Skin epidermis (tissue), 12 donors: ENCODE measurements around the gene INTS1.

Experiments used
- H3K27ac ChIP-seq, 21 experiments: fragments of 200-600 bp; sonication (generic) in 11 of 21; one replicate each; pipeline ENCODE4 v1.5.0; 2020; ENCODE audit warnings: mild to moderate bottlenecking in 3 of 21, inconsistent platforms in 2 of 21, moderate library complexity in 2 of 21
- H3K4me3 ChIP-seq, 7 experiments: fragments of 200-600 bp; sonication (generic) in 2 of 7; one replicate each; pipeline ENCODE4 v1.5.0; 2020; ENCODE audit warnings: inconsistent platforms in 2 of 7, mild to moderate bottlenecking in 2 of 7, moderate library complexity in 1 of 7

INTS1 gene

DNA sequence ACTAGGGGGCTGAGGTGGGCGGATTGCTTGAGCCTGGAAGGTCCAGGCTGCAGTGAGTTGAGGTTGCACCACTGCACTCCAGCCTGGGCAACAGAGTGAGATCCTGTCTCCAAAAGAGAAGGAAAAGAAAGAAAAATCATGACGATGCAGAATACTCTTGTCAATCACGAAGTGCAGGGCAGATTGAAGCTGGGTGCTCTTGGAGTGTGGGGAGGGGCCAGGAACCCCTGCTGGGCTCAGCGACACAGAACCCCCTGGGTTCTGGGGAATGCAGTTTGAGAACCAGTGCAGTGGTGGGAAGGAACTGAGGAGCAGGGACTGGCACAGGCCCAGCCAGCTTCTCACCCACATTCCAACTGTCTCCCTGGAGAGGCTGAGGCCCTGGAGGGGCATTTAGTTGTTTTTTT is 10.8 kb upstream of the INTS1 start:
- no peak overlapping the region for H3K4me3 ChIP-seq

DNA sequence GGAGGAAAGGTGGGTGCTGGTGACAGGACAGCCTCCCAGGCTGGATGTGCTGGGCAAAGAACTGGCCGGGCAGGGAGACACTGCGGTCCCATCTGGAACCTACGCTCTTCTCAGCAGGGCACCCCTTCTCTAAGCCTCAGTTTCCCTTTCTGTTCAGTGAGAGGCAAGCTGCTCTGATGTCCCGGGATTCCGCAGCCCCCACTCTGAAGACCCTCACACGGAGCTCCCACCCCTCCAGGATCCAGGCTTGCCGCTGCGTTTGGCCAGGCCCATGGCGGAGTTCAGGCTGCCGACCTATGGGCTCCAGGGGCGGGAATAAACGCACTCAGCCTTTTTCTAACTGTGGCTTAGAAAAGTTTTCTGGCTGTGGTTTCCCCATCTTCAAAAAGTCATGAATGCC is 10.2 kb upstream of the INTS1 start:
- Histone ChIP-seq H3K27ac (peak overlapping the region in 2 of 21 experiments; percentile 73 to 74), H3K4me3 (no peak overlapping the region)

More for the DNA sequence above, 10.8 kb upstream of the INTS1 start:
- H3K27ac ChIP-seq = no peak overlapping the region

DNA sequence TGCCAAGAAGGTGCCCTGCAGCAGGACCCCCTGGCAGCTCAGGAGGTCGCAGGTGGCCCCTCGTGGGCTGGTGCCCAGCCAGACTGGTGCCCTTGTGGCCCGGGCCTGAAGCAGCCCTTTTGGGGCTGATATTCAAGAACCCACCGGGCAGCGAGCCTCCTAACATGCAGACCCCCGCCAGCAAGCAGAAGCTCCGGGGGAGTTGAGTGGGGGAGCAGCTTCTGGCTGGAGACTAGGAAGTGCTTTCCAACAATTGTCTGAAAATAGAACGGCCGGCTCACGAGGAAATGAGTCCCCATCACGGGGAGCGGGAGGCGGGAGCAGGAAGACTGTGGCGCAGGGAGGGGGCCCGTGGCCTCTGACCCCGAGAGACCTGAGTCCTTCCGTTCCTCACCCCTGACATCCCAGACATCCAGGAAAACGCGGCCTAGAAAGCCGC is 9.5 kb upstream of the INTS1 start:
- Histone ChIP-seq H3K4me3 (peak overlapping the region in 2 of 7 experiments; percentile 2), H3K27ac (peak overlapping the region in 20 of 21 experiments; percentile 35 to 86 (median 72))

DNA sequence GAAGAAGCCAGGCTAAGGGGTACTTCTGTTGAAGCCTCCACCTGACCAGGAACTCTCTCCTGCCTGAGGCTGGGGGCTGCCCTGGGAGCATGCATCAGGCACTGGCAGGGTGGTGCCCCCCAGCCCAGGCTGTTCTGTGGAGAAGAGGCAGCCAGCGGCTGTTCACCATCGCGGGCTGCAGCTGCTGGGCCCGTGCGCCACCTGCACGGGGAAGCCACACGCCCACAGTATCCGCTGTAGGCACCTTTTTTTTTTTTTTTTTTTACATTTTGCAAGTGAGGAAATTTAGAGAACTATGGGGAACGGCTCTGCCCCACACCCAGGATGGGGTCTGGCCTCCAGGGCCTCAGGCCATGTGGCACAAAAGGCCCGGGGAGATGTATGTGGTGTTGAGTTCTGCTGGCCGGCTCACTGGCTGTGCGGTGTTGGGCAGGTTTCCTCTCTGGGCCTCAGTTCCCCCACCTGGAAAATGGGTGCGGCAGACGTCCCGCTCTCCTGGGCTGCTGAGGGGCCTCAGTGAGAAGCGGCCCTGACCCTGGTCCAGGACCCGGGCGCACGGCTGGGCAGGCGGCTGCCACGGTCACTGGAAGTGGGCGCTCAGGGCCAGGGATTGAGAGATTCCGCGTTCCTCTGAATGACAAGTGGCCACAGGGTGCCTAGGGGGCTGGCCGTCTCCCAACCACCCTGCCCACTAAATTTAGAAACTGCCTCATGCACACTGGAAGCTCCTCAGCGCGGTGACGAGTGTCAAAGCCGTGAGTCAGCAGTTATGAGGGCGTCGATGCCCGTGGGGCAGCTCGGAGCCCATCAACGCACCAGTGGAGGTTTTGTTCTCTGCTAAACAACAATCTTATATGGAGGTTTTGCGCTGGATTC is 8.8 kb upstream of the INTS1 start:
- Histone ChIP-seq H3K4me3 (peak overlapping the region in 2 of 7 experiments; percentile 2), H3K27ac (peak overlapping the region; percentile 21 to 86 (median 72))

DNA sequence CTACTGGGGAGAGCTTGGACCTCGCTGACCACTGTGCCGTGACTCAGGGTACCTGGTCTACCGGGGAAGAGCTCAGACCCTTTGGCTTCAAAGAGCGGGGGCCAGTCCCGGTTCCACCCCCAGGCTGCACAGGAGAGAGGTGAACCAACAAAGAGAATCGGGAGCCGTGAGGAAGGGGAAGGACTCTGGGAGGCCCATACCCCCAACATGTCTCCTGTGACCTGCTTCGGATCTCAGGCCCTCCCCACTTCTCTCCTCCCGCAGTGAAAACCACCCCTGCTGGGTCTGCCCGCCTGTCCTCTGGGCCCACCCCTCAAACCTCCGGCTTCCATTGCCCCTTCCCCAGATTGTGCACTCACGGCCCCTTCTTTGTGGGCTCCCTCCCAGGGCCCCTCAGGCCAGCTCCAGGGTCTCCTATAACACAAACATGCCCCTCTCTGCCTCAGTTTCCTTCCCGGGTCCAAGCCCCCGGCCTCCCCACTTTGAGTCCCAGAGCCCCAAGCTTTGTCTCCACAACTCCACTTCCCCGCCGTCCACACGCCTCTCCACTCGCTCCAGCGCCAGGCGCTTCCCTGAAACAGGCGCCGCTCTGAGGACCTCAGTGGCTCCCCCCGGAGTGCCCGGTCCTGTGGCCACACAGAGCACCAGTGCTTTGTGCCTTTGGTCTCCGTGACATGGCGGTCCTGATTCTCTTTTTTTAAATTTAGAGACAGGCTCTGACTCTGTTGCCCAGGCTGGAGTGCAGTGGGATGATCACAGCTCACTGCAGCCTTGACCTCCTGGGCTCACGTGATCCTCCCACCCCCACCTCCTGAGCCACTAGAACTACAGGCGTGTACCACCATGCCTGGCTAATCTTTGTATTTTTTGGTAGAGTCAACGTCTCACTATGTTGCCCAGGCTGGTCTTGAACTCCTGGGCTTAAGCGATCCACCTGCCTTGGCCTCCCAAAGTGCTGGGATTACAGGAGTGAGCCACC is 7.5 kb upstream of the INTS1 start:
- Histone ChIP-seq H3K27ac (peak overlapping the region in 5 of 21 experiments; percentile 5 to 81 (median 69)), H3K4me3 (no peak overlapping the region)

DNA sequence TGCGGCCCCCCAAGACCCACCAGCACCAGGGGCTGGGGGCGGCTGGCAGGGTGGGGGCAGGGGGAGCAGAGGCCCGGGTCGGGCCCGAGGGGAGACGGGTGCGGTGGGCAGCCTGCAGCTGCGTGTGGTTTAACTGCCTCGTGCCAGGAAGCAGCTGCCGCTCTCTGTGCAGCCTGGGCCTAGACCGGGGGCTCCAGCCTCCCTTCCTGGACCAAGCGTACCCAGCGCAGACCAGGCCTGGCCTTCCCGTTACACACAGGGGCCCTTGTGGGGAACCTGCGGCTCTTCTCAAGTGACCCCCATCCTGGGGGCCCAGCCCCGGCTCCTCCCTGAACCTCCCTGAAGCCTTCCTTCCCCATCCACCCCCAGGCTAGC is 6.6 kb upstream of the INTS1 start:
- H3K4me3 ChIP-seq = no peak overlapping the region
- H3K27ac ChIP-seq = no peak overlapping the region

DNA sequence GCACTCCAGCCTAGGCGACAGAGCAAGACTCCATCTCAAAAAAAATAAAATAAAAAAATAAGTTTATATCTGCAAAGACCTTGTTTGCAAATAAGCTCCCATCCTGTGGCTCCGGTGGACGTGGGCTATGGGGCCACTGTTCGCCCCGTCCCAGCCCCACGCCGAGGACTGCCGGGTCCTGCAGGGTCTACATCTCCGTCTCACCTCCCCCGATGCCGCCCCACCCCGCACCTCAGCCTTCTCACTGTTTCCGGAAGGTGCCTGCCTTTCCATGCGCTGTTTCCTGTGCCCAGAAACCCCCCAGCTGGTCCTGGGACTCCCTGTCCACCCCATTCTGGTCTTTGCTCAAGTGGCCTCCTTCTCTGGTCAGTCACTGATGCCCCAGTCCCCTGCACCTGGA is 5.0 kb upstream of the INTS1 start:
- Histone ChIP-seq H3K4me3 (no peak overlapping the region), H3K27ac (no peak overlapping the region)

DNA sequence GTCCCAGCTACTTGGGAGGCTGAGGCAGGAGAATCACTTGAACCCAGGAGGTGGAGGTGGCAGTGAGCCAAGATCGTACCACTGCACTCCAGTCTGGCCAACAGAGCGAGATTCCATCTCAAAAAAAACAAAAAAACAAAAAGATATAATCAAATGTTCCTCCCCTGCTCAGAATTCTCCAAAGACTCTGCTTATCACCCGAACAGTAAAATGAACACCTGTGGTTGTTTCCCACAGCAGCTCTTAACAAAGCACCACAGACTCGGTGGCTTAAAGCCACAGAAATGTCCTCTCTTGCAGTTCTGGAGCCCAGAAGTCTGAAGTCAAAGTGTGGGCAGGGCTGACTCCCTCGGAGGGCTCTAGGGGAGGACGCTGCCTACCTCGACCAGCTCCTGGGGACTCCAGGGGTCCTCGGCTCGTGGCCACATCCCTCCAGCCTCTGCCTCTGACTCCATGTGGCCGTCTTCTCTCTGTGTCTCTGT is 4.1 kb upstream of the INTS1 start:
- Histone ChIP-seq H3K27ac (no peak overlapping the region), H3K4me3 (no peak overlapping the region)

DNA sequence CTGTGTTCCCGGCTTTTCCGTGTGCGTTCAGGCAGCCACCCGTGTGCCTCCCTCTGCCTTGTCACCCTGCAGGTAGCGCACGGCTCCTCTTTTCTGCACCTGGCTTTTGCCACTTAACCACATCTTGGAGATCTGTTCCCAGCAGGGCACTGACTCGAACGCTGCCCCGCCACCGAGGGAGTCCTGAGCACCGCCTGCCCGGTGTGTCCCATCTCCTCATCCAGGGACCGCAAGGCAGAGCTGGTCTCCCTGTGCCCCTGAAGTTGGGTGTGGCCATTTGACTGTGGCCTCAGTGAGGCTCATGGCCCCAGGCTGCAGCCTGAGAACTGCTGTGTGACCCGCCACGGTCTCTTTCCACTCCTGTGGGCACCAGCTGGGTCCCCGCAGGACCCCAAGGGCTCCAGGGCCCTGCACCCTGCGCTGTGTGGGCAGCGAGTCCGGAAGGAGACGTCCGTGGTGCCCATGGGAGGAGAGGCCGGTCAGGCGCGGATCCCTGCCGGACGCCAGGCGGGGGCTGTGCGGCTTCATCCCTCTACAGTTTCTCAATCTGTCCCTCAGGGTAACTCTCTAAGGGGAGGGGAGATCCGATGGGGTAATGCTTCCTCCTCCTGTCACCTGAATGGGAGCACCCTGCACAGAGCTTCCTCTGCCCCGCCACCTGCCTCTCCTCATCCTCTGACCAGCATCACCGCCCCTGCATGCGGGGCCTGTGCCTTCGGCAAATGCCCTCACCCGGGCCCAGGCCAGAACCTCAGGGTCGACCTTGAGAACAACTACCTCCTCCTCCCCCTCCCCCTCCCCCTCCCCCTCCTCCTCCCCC is 1.8 kb upstream of the INTS1 start:
- Histone ChIP-seq H3K27ac (peak overlapping the region in 3 of 21 experiments; percentile 4 to 9 (median 5)), H3K4me3 (no peak overlapping the region)

DNA sequence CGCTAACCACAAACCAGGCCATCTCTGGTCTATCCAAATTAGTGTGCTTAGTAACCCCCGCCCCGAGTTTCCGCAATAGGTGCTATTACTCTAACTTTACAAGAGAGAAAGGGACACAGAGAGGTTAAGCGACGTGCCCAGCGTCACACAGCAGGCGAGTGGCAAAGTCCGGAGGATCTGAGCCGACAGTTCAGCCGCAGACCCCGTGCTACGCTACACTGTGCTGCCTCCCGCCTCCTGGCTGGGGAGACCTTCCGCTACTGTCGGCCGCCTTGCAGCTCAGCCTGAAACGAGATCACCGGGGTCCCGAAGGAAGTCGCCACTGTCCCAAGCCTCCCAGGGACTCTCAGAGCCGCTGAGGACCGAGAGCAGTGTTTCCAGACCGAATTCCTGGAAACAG is 799 bp downstream of the INTS1 start:
- Histone ChIP-seq H3K27ac (peak overlapping the region in 16 of 21 experiments; percentile 47 to 88 (median 80)), H3K4me3 (peak overlapping the region; percentile 78 to 100 (median 98))

DNA sequence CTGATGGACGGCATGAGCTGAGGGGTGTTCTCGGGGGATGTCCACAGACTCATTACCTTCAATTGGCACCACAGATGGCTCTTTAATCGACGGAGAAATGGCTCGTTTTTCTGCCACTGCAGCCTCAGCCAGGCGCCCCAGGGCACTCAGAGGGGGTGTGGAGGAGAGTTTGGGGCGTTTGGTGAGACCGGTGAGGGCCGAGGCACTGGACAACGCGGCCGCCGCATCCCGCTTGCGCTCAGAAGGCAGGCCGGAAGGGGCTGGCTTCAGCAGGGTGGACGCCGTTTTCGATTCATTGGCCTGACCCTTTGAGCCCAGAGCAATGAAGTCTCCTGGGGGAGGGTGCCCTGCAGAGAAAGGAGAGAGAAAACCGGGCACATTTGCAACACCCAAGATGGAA is 1.3 kb downstream of the INTS1 start:
- no peak overlapping the region for H3K27ac ChIP-seq
- peak overlapping the region in 4 of 7 experiments; percentile 78 to 100 (median 100) for H3K4me3 ChIP-seq

DNA sequence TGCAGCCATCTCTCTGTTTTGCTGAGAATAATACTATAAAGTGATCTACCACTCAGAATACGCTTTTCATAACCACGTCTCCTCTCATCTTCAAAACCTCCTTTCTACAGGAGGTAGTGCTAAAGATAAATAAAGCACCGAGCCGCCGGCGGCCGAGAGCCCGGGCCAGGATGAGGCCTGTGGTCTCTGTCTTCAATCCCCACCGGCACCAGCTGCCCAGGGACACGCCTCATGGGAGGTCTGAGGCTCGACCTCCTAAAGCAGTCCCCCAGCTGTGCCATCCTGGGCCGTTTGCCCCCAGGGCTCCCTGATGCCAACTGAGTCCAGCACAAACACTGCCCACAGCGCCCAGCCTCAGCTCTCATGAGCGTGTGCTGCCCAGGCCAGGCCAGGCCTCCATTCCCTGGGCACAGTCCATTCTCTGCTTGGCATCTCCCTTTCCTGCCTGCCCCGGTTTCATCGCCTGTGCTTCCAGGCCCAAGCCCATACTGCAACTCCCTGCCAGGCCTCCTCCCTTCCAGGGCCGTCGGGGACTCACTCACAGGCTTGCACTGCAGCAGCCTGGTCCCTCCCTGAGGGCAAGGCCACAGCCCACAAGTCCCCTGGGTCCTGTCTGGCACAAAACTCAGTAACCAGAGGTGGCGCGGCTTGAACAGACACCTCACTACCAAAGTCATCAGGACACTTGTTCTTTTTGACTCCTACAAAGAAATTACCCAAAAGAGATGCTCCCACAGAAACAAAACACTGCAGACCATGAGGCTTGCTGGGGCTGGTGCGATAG is 2.5 kb downstream of the INTS1 start:
- H3K4me3 ChIP-seq = no peak overlapping the region
- no peak overlapping the region for H3K27ac ChIP-seq

DNA sequence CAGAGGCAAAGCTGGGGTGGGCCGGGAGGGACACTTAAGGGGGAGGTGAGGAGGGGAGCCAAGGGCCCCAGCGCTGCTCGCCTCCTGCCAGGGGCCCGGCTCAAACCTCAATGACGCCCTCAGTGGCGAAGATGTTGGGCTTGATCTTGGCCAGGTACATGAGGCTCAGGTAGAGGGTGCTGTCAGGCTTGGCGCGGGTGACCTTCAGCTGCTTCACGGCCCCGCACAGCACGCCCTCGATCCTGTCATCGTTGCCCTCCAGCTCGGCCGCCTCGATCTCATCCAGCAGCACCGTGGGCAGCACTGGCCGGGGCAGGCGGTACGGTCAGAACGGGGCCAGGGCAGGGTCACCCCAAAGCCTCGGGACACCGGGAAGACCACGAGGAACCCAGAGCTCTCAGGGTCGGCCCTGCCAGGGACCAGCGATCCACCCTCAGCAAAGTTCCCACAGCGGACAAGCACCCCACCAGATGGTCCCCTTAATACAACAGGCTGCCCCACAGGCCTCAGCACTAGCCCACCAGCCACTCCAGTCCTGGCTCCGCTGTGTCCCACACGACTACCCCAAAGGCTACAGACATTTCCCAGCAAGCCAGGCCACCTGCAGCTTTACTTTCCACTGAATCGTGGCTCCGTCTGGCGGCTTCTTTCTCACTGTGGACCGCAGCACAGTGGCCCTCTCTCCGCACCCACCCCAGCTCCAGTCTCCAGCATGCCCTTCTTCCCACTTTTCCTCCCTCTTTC is 4.0 kb downstream of the INTS1 start:
- H3K27ac ChIP-seq = no peak overlapping the region
- no peak overlapping the region for H3K4me3 ChIP-seq

DNA sequence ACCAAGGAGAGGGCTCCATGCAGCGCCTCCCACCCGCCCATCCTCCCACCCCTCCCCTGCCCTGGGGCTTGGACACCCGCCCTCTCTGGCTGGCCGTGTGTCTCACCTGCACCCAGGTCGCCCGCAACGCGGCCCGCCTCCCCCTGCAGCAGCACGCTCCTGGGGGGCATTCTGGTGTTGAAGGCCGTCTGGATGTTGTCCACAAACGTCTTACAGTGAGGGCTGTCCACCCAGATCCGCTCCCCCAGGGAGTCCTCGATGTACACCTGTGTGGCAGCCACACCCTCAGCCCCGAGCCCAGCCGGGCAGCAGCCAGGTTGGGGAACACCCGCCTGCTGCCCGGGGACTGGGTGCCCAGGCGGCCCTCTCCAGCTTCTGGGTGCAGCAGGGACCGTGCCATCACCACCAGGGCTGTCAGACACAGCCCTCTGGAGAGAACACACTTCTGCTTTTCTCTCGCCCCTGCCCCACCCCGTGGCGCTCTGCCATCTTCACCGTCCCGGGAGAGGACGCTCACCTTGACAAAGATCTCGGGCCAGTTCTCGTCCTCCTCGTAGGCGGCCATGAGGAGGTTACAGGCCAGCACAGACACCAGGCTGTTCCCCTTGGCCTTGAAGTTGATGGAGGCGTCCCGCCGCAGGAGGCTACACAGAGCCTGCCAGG is 4.7 kb downstream of the INTS1 start:
- no peak overlapping the region for H3K27ac ChIP-seq
- no peak overlapping the region for H3K4me3 ChIP-seq

DNA sequence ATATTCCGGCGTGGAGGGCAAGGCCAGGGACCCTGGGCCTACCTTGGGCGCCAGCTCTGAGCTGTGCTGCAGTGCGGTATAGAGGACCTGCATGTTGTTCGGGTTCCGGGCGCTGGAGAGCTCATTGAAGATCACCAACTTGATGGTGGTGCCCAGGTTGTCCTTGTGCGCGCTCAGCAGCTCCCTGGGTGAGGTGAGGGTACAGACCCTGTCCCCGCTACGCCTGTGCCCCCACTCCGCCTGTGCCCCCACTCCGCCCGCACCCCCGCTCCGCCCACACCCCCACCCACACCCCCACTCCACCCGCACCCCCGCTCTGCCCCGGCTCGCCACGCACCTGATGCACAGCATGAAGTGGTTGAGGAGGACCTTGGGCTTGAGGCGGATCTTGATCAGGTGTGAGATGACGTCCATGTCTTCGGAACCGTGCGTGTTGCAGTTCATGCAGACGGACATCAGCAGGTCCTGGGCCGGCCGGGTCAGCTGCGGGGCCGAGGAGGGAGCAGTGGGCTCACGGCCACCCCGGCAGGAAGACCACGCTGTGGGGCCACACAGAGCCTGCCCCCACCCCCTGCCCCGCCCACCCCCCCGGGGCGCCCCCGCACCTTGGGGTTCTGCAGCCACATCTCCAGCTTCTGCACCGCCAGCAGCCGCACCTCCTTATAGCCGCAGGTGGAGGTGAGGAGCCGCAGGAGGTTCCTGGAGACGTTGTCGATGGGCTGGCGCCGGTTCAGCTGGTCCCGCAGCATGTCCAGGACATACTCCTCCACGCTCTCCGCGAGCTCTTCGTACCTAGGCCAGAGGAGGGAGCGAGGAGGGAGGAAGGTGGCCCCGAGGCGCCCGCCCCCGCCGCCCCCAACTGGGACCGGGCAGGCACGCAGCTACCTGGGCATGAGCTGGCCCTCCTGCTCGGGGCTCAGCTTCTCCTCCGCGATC is 5.6 kb downstream of the INTS1 start:
- H3K27ac ChIP-seq = no peak overlapping the region
- no peak overlapping the region for H3K4me3 ChIP-seq

DNA sequence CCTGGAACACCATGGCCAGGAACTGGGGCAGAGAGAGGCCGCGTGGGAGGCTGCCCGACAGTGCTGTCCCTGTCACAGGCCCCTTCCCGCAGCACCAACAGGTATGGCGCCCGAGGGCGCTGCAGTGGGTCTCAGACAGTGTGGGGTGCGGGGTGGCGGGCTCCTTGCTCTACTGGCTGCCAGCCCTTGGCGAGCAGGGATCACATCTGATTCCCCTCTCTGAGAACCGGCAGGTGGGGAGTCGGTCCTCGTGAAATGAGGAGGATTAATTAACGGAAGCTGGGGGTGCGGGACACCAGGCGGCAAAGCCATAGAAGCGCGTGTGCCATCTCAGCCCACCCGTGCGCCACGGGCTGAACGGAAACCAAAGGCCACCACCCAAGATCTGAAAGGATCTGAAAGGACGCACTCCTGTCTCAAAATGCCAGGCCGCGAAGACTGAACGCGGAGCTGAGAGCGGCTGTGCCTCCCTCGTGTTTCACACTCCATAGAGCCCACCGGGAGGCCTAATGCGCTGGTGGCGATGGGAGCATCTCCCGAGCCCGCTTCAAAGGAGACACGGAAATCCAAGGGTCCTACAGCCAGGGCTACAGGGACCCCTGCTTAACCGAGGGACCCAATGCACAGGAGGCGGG is 6.8 kb downstream of the INTS1 start:
- H3K4me3 ChIP-seq = no peak overlapping the region
- H3K27ac ChIP-seq = no peak overlapping the region
